Measurements from ENCODE around the gene PSIP1. TPM values are rescaled to one million over a fixed set of nuclear protein-coding genes. Genes with fewer than 3 reads are reported as not detected.

PSIP1 gene
- total RNA-seq (2013) = 31.5 TPM
- 10 to 100 TPM; 14.7 to 20.2 (median 19.8) TPM for polyA plus RNA-seq
- polyA minus RNA-seq = 7.2 and 20.7 TPM in 2 replicates
- total RNA-seq = 4.2 to 60.5 (median 25.3) reads per million in 11 experiments

DNA sequence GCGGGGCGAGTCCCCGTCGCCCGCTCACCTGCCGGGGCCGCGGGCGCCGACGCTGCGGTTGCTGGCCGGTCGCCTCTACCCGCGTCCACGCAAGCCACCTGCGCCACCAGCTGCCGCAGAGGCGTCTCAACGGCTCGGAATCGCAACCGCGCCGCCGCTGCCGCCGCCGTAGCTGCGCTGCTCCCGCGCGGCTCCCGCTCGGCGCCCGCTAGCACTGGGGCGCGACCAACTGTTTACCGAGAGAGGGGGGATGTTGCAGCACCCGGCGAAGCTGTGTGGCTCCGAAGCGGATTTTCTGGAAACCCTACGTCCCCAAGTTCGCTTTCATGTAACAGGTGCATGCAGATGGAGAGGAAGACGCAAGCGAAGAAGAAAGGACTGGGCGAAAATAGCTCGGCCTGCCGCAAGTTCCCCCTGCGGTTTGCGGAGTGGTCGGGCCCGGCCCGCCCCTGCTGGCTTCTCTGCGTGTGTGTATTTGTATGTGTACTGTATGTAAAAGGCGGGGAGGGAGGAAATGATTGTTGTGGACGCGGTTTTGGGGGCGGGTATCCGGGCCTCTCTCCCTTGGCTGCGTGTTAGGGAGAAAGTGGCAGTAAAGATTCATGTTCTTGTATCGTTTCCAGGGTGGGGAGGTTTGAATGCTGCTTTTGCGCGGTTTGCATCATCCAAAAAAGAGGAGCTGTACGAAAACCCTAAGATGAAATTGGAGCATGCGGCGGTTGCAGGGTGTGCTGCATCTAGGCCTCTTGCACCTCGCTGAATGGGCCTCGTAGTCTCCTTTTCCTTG lies at the start of gene PSIP1:
Gene PSIP1, minus strand, starts transcription at position 182 of the 787 bp plus-strand sequence. CDS start 782 bp downstream, outside the sequence.
- H3K4me3 ChIP-seq (replicated peaks in 1 of 3; ENCODE audit: low read depth in 2 of 3, low read length in 3 of 3) = peak within 1 kb of the TSS; percentile 86 to 97 (median 92)
- intact Hi-C loops (cut with micrococcal nuclease) = loop anchor here (5.0 to 10.0 kb wide), 3 partner anchors 41 to 89 kb away; partner anchors contain the start of genes CCDC171 (in 2 of the 2) and SNAPC3 (in 2 of the 2)
- no peaks in the 10 kb centered on the region for H3K9me3 ChIP-seq (replicated peaks in 1 of 2; ENCODE audit: control insufficient read depth in 1 of 2, insufficient read depth in 1 of 2, low read length in 2 of 2)
- peaks cover 14 to 22% of the 10 kb centered on the region in 2 donors for H3K36me3 Mint-ChIP-seq
- peak within 1 kb of the TSS; percentile 84 for H3K9ac ChIP-seq (ENCODE audit: insufficient read depth, low read length, poor library complexity, severe bottlenecking)
- H3K36me3 ChIP-seq (replicated peaks in 1 of 2; ENCODE audit: control insufficient read depth in 1 of 2, insufficient read depth in 2 of 2, low read length in 2 of 2) = peaks cover 3 to 20% of the 10 kb centered on the region in 2 donors
- H3K27ac ChIP-seq (ENCODE audit: low read depth in 1 of 2, low read length in 2 of 2) = peak within 1 kb of the TSS; percentile 80 to 98
- no peaks in the 10 kb centered on the region for H3K27me3 ChIP-seq (ENCODE audit: control insufficient read depth in 2 of 2, insufficient read depth in 2 of 2, low read length in 2 of 2)
- WGBS (ENCODE audit: insufficient coverage) = under 1% methylated on average over 66 of the region's 72 CpGs
- H3K79me2 ChIP-seq (ENCODE audit: insufficient read depth, low read length) = peaks cover 34% of the 10 kb centered on the region
- peak within 1 kb of the TSS; percentile 97 to 100 (median 100) for H3K27ac Mint-ChIP-seq
- peak; percentile 71 to 79 (median 78) for DNase-seq
- H3K9me3 Mint-ChIP-seq = peaks cover 0 to 3% (median 0%) of the 10 kb centered on the region in 7 donors
- H3K4me1 ChIP-seq (ENCODE audit: control insufficient read depth in 1 of 2, insufficient read depth in 2 of 2, low read length in 2 of 2) = peaks cover 17 to 27% of the 10 kb centered on the region in 2 donors
- no peaks in the 10 kb centered on the region for H3K27me3 Mint-ChIP-seq (ENCODE audit: low read depth in 3 of 3)
- H4K20me1 ChIP-seq (ENCODE audit: insufficient read depth, low read length) = peaks cover 7% of the 10 kb centered on the region
- peaks cover 31% of the 10 kb centered on the region for H3K4me1 Mint-ChIP-seq
- TF ChIP-seq, protein P1, sequence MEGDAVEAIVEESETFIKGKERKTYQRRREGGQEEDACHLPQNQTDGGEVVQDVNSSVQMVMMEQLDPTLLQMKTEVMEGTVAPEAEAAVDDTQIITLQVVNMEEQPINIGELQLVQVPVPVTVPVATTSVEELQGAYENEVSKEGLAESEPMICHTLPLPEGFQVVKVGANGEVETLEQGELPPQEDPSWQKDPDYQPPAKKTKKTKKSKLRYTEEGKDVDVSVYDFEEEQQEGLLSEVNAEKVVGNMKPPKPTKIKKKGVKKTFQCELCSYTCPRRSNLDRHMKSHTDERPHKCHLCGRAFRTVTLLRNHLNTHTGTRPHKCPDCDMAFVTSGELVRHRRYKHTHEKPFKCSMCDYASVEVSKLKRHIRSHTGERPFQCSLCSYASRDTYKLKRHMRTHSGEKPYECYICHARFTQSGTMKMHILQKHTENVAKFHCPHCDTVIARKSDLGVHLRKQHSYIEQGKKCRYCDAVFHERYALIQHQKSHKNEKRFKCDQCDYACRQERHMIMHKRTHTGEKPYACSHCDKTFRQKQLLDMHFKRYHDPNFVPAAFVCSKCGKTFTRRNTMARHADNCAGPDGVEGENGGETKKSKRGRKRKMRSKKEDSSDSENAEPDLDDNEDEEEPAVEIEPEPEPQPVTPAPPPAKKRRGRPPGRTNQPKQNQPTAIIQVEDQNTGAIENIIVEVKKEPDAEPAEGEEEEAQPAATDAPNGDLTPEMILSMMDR (IDR thresholded peaks at IDR 0.05) = no peak
- peak within 1 kb of the TSS; percentile 94 for H2AFZ ChIP-seq (ENCODE audit: insufficient read depth, low read depth, low read length, poor library complexity, severe bottlenecking)
- H3K4me3 Mint-ChIP-seq = peak within 1 kb of the TSS; percentile 97 to 98
- peak within 1 kb of the TSS; percentile 79 for H3K4me2 ChIP-seq (replicated peaks; ENCODE audit: extremely low read depth, low read length, poor library complexity, severe bottlenecking)

DNA sequence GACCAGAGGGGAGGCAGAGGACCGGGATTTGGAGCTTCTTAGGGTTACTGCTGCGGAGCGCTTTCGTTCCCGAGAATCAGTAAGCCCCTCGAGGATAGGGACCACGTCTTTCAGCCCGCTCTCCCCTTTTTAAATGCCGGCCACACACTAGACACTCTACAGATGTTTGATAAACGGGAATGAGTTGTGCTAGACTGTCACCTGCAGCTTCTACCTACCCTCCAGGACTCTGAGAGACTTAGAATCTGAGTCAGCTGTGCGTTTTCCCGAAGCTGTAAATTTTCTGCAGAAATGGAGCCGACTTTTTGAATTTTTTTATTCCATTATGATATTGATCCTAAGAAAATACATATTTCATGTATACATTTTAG lies 42.7 kb upstream of the PSIP1 start:
- 0% methylated on average over 1 of the region's 13 CpGs for WGBS (ENCODE audit: insufficient coverage)
- peaks cover 23% of the 10 kb centered on the region for H3K4me1 Mint-ChIP-seq
- TF ChIP-seq, protein P1 (IDR thresholded peaks at IDR 0.05) = no peak
- Histone ChIP-seq H3K9me3 (replicated peaks in 1 of 2; ENCODE audit: control insufficient read depth in 1 of 2, insufficient read depth in 1 of 2, low read length in 2 of 2) (no peaks in the 10 kb centered on the region), H3K79me2 (ENCODE audit: insufficient read depth, low read length) (no peaks in the 10 kb centered on the region), H3K4me3 (replicated peaks in 1 of 3; ENCODE audit: low read depth in 2 of 3, low read length in 3 of 3) (peak overlapping the region; percentile 68 to 87 (median 71)), H3K27me3 (ENCODE audit: control insufficient read depth in 2 of 2, insufficient read depth in 2 of 2, low read length in 2 of 2) (peaks cover 0 to 4% of the 10 kb centered on the region in 2 donors), H4K20me1 (ENCODE audit: insufficient read depth, low read length) (no peaks in the 10 kb centered on the region), H3K4me2 (replicated peaks; ENCODE audit: extremely low read depth, low read length, poor library complexity, severe bottlenecking) (peak overlapping the region; percentile 100), H3K9ac (ENCODE audit: insufficient read depth, low read length, poor library complexity, severe bottlenecking) (peak overlapping the region; percentile 58), H3K36me3 (replicated peaks in 1 of 2; ENCODE audit: control insufficient read depth in 1 of 2, insufficient read depth in 2 of 2, low read length in 2 of 2) (no peaks in the 10 kb centered on the region), H3K4me1 (ENCODE audit: control insufficient read depth in 1 of 2, insufficient read depth in 2 of 2, low read length in 2 of 2) (peaks cover 18 to 25% of the 10 kb centered on the region in 2 donors), H3K27ac (ENCODE audit: low read depth in 1 of 2, low read length in 2 of 2) (no peak overlapping the region), H2AFZ (ENCODE audit: insufficient read depth, low read depth, low read length, poor library complexity, severe bottlenecking) (peak overlapping the region; percentile 99)
- intact Hi-C loops (cut with micrococcal nuclease) = loop anchor here (5.0 to 10.0 kb wide), 2 partner anchors 41 to 61 kb away; partner anchors contain the start of gene PSIP1 (in 2 of the 2)
- no peaks in the 10 kb centered on the region for H3K36me3 Mint-ChIP-seq
- peak overlapping the region in 1 of 7 donors; percentile 54 for H3K27ac Mint-ChIP-seq
- peaks cover 1 to 13% (median 10%) of the 10 kb centered on the region in 3 donors for H3K27me3 Mint-ChIP-seq (ENCODE audit: low read depth in 3 of 3)
- peaks cover 0 to 4% (median 0%) of the 10 kb centered on the region in 7 donors for H3K9me3 Mint-ChIP-seq
- H3K4me3 Mint-ChIP-seq = peak overlapping the region; percentile 92 to 95
- DNase-seq = no peak

Data from CD14-positive monocyte (primary cell).